H1 (cell line): ENCODE measurements around the gene SLC39A11. TPM values are rescaled to one million over a fixed set of nuclear protein-coding genes. Genes with fewer than 3 reads are reported as not detected.

Source experiments
- CHD1 ChIP-seq: IDR thresholded peaks from 2 replicates; pipeline ENCODE4 v1.6.1; 2012; ENCODE audit warnings: low read depth, low read length, improper control_type of control experiment
- HDAC2 ChIP-seq, 2 experiments: fragments of 300-600 bp in 1 of 2; sonication (generic) in 1 of 2; IDR thresholded peaks; 2 replicates each; pipeline ENCODE4 v1.6.1; 2011 to 2012; ENCODE audit warnings: low read depth in 2 of 2, low read length in 2 of 2, mild to moderate bottlenecking in 2 of 2, moderate library complexity in 2 of 2, borderline replicate concordance in 1 of 2, inconsistent platforms in 1 of 2
- NANOG ChIP-seq: IDR thresholded peaks from 2 replicates; pipeline ENCODE4 v1.6.1; 2011; ENCODE audit warnings: low read length, low read depth, mild to moderate bottlenecking, inconsistent platforms; ENCODE audit not compliant: insufficient read depth, poor library complexity, severe bottlenecking
- RBBP5 ChIP-seq: IDR thresholded peaks from 2 replicates; pipeline ENCODE4 v1.7.1; 2012; ENCODE audit warnings: low read depth, mild to moderate bottlenecking, inconsistent platforms, low read length, moderate library complexity, borderline replicate concordance
- RNF2 ChIP-seq: fragments of 200-900, 300-1000 bp; sonication (generic); IDR thresholded peaks from 2 replicates; pipeline ENCODE4 v1.7.1; 2016; ENCODE audit warnings: borderline replicate concordance, low read depth, mild to moderate bottlenecking, antibody characterized with exemption, low read length; ENCODE audit not compliant: poor library complexity, severe bottlenecking; ENCODE audit errors: missing control alignments
- SRF ChIP-seq: IDR thresholded peaks from 2 replicates; pipeline ENCODE4 v1.6.1; 2011; ENCODE audit warnings: mild to moderate bottlenecking, low read depth, low read length, moderate library complexity
- polyA plus RNA-seq, 7 experiments: library from polyadenylated mRNA; depleted of rRNA in 3 of 7; stranded (reverse) in 5 of 7; unstranded in 2 of 7; fragments of >200 nt in 5 of 7; fragments of 200-250 nt in 2 of 7; gene quantifications; 1 replicate in 5 of 7; 2 replicates in 1 of 7; 4 replicates in 1 of 7; pipeline versions ENCODE4 v1.2.1 to v1.2.3, GENCODE V29; 2011 to 2013; ENCODE audit warnings: missing spikeins in 2 of 7, mixed read lengths in 2 of 7
- total RNA-seq: library from RNA; stranded (reverse); fragmentation: NEBNext Ultra II Directional; extraction: Animal tissue kit (Norgen Biotek cat#: 25700); gene quantifications from 2 replicates; pipeline ENCODE4 v1.2.1, GENCODE V29; 2021

Gene SLC39A11
- total and polyA plus RNA-seq, 2 of the 8 experiments (the other 6 are each of a cell fraction or from before 2014, with no cell fraction given) = 12.2 to 19.6 TPM

GRCh38 chr17:73074566-73074965 lies 17.9 kb downstream of the SLC39A11 start (continued):
- TF ChIP-seq SRF (no peak), RBBP5 (no peak), NANOG (no peak), CHD1 (no peak), RNF2 (no peak), HDAC2 (IDR thresholded peaks at IDR 0.05; ENCODE audit: borderline replicate concordance in 1 of 2, low read depth in 2 of 2, low read length in 2 of 2) (no peak)
